ENCODE results near the gene GNAS-AS1. TPM values are rescaled to one million over a fixed set of nuclear protein-coding genes. Genes with fewer than 3 reads are reported as not detected.

The GNAS-AS1 gene
- total and polyA plus RNA-seq, 11 donors: 0.17 to 0.91 (median 0.29) TPM; not detected in 2

GRCh38 chr20:58875541-58876134 lies 24.9 kb upstream of the GNAS-AS1 start:
- no peak for TF ChIP-seq POLR2A (IDR thresholded peaks at IDR 0.05)
- TF ChIP-seq CTCF (IDR thresholded peaks at IDR 0.05): no peak
- DNase-seq: no peak
- intact Hi-C loops (cut with DNase I): loop anchor here in 3 of 10 donors (10.0 kb wide), 3 partner anchors 169 to 529 kb away; partner anchors contain the start of gene PRELID3B (in 1 of the 3)
- H3K4me1 ChIP-seq: peaks cover 0 to 2% (median 0%) of the 10 kb centered on the region in 12 donors
- no peaks in the 10 kb centered on the region for H3K9me3 ChIP-seq
- ATAC-seq: no peak
- no peak overlapping the region for H3K27ac ChIP-seq
- no peak overlapping the region for H3K4me3 ChIP-seq
- H3K27me3 ChIP-seq: no peaks in the 10 kb centered on the region
- no peaks in the 10 kb centered on the region for H3K36me3 ChIP-seq
- WGBS, 4 donors: 92 to 95% (median 93%) methylated on average over 12 of the region's 12 CpGs

- H3K27me3 ChIP-seq: no peaks in the 10 kb centered on the region
- intact Hi-C loops (cut with DNase I): loop anchor here in 3 of 10 donors (10.0 kb wide), 3 partner anchors 170 to 530 kb away; partner anchors contain the start of gene PRELID3B (in 1 of the 3)
- H3K4me1 ChIP-seq: peaks cover 0 to 7% (median 0%) of the 10 kb centered on the region in 12 donors
- DNase-seq (no peak), ATAC-seq (no peak)
- no peaks in the 10 kb centered on the region for H3K36me3 ChIP-seq
- H3K27ac ChIP-seq: no peak overlapping the region
- no peak overlapping the region for H3K4me3 ChIP-seq
- 87 to 96% (median 95%) methylated on average over 3 of the region's 3 CpGs for WGBS, 4 donors
- H3K9me3 ChIP-seq: no peaks in the 10 kb centered on the region
- TF ChIP-seq POLR2A (IDR thresholded peaks at IDR 0.05): no peak
- TF ChIP-seq CTCF (IDR thresholded peaks at IDR 0.05): no peak
These were observed 24.4 kb upstream of the GNAS-AS1 start for GRCh38 chr20:58875111-58875510.

- H3K4me1 ChIP-seq: peaks cover 0 to 8% (median 0%) of the 10 kb centered on the region in 12 donors
- ATAC-seq: no peak
- H3K4me3 ChIP-seq: no peak overlapping the region
- H3K27me3 ChIP-seq: no peaks in the 10 kb centered on the region
- no peaks in the 10 kb centered on the region for H3K36me3 ChIP-seq
- 71 to 98% (median 94%) methylated on average over 1 of the region's 1 CpG for WGBS, 4 donors
- no peak for DNase-seq
- no peak overlapping the region for H3K27ac ChIP-seq
- TF ChIP-seq POLR2A (IDR thresholded peaks at IDR 0.05) (no peak), CTCF (IDR thresholded peaks at IDR 0.05) (no peak)
- H3K9me3 ChIP-seq: no peaks in the 10 kb centered on the region
- intact Hi-C loops (cut with DNase I): loop anchor here in 9 of 10 donors (5.0 to 10.0 kb wide), 9 partner anchors 170 to 583 kb away; partner anchors contain the start of gene PRELID3B (in 1 of the 9)
These were observed 23.8 kb upstream of the GNAS-AS1 start for GRCh38 chr20:58874469-58874868.

- H3K36me3 ChIP-seq: no peaks in the 10 kb centered on the region
- no peak for TF ChIP-seq CTCF (IDR thresholded peaks at IDR 0.05)
- TF ChIP-seq POLR2A (IDR thresholded peaks at IDR 0.05): no peak
- intact Hi-C loops (cut with DNase I): loop anchor here (2.0 to 10.0 kb wide), 13 partner anchors 173 to 586 kb away; partner anchors contain the start of gene PRELID3B (in 1 of the 10)
- DNase-seq (no peak), ATAC-seq (no peak)
- 75 to 93% (median 84%) methylated on average over 8 of the region's 8 CpGs for WGBS, 4 donors
- H3K27me3 ChIP-seq: no peaks in the 10 kb centered on the region
- peaks cover 0 to 8% (median 0%) of the 10 kb centered on the region in 12 donors for H3K4me1 ChIP-seq
- no peaks in the 10 kb centered on the region for H3K9me3 ChIP-seq
- H3K4me3 ChIP-seq: no peak overlapping the region
- H3K27ac ChIP-seq: no peak overlapping the region
These were observed 20.9 kb upstream of the GNAS-AS1 start for GRCh38 chr20:58871533-58872102.

Measured in heart left ventricle (tissue), 16 donors.